Measurements from ENCODE around the gene C11orf16. TPM values are rescaled to one million over a fixed set of nuclear protein-coding genes. Genes with fewer than 3 reads are reported as not detected.
"Not testable (repeated sequence)": the region's sequence is repeated elsewhere in the genome, so short reads cannot be mapped to it uniquely, and the experiment has no call there.

C11orf16 gene
- total RNA-seq, 4 donors from 2014 or later: not detected

DNA sequence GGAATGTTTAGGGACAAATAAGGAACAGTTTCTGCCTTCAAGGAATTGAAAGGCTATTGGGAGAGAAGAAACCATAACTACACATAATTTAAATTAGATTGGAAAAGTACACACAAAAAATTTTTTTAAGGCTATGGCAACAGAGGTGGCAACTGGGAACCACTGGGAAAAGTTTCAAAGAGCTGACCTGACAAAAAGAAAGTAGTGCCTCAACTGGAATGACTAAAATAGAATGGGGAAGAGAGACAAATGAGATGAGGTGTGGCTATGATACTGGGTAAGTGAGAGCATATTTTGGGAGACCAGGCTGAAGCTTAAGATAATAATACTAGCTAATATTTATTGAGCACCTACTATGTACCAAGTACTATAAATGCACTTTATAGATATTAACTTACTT, 24.6 kb downstream of the C11orf16 start:
- H3K4me3 ChIP-seq: no peak overlapping the region
- no peaks in the 10 kb centered on the region for H3K36me3 ChIP-seq
- H3K4me1 ChIP-seq: peaks cover 0 to 47% (median 7%) of the 10 kb centered on the region in 4 donors
- peak overlapping the region in 1 of 4 donors; percentile 72 for H3K27ac ChIP-seq
- no peaks in the 10 kb centered on the region for H3K9me3 ChIP-seq
- no peaks in the 10 kb centered on the region for H3K27me3 ChIP-seq
- no peak for DNase-seq (ENCODE audit: low spot score in 2 of 2)
- TF ChIP-seq EP300 (IDR thresholded peaks at IDR 0.05) (no peak), POLR2A (IDR thresholded peaks at IDR 0.05) (no peak)
- TF ChIP-seq, protein P1, sequence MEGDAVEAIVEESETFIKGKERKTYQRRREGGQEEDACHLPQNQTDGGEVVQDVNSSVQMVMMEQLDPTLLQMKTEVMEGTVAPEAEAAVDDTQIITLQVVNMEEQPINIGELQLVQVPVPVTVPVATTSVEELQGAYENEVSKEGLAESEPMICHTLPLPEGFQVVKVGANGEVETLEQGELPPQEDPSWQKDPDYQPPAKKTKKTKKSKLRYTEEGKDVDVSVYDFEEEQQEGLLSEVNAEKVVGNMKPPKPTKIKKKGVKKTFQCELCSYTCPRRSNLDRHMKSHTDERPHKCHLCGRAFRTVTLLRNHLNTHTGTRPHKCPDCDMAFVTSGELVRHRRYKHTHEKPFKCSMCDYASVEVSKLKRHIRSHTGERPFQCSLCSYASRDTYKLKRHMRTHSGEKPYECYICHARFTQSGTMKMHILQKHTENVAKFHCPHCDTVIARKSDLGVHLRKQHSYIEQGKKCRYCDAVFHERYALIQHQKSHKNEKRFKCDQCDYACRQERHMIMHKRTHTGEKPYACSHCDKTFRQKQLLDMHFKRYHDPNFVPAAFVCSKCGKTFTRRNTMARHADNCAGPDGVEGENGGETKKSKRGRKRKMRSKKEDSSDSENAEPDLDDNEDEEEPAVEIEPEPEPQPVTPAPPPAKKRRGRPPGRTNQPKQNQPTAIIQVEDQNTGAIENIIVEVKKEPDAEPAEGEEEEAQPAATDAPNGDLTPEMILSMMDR (IDR thresholded peaks at IDR 0.05): no peak

DNA sequence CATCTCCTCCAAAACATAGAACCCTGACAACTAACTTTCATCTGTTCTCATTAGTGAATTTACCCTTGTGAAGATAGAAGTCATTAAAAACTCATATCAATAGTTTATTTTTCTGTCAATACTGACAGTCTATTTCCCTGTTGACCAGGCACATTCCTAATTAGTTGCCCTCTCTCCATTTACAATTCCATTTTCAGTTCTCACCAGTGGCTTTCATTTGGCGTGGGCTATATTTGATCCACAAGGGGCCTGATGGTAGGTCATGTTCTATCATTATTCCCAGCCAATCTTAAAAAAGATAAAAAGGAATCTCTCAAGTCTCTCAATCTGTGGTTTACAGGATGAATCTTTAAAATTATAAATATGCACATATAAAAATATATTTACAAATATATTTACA, 25.6 kb downstream of the C11orf16 start:
- H3K36me3 ChIP-seq: no peaks in the 10 kb centered on the region
- no peak for TF ChIP-seq POLR2A (IDR thresholded peaks at IDR 0.05)
- no peak for TF ChIP-seq EP300 (IDR thresholded peaks at IDR 0.05)
- TF ChIP-seq, protein P1 (IDR thresholded peaks at IDR 0.05): no peak
- no peaks in the 10 kb centered on the region for H3K27me3 ChIP-seq
- 53 to 59% methylated on average over 1 of the region's 1 CpG for WGBS, 2 donors
- peak overlapping the region in 1 of 4 donors; percentile 72 for H3K27ac ChIP-seq
- H3K4me1 ChIP-seq: peaks cover 0 to 39% (median 5%) of the 10 kb centered on the region in 4 donors
- DNase-seq (ENCODE audit: low spot score in 2 of 2): no peak
- no peak overlapping the region for H3K4me3 ChIP-seq
- no peaks in the 10 kb centered on the region for H3K9me3 ChIP-seq

DNA sequence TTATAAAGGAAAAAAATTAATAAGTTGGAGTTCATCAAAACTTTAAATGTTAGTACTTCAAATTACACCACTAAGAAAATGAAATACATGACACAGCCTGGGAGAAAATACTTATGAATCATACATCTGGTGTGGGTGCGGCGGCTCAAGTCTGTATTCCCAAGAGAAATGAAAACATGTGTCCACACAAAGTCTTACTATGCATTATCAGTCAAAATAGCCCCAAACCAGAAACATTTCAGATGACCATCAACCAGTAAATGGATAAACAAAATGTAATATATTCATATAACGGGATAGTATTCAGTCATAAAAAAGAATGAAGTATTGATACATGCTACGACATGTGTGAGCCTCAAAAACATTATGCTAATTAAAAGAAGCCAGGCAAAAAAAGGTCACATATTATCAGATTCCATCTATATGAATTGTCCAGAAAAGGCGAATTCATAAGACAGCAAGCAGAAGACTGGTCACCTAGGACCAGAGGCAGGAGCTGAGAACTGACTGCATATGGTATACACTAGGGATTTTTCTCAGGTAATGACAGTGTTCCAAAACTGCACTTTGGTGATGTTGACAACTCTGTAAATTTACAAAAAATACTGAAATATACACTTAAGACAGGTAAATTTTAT, 27.1 kb downstream of the C11orf16 start:
- DNase-seq (ENCODE audit: low spot score in 2 of 2): no peak
- peaks cover 0 to 34% (median 4%) of the 10 kb centered on the region in 4 donors for H3K4me1 ChIP-seq
- TF ChIP-seq, protein P1 (IDR thresholded peaks at IDR 0.05): no peak
- TF ChIP-seq POLR2A (IDR thresholded peaks at IDR 0.05) (no peak), EP300 (IDR thresholded peaks at IDR 0.05) (no peak)
- no peaks in the 10 kb centered on the region for H3K36me3 ChIP-seq
- H3K9me3 ChIP-seq: peaks cover 0 to 3% (median 0%) of the 10 kb centered on the region in 4 donors
- no peaks in the 10 kb centered on the region for H3K27me3 ChIP-seq
- WGBS, 2 donors: 32 to 56% methylated on average over 5 of the region's 5 CpGs
- H3K27ac ChIP-seq: peak overlapping the region in 1 of 4 donors; percentile 14
- H3K4me3 ChIP-seq: no peak overlapping the region

DNA sequence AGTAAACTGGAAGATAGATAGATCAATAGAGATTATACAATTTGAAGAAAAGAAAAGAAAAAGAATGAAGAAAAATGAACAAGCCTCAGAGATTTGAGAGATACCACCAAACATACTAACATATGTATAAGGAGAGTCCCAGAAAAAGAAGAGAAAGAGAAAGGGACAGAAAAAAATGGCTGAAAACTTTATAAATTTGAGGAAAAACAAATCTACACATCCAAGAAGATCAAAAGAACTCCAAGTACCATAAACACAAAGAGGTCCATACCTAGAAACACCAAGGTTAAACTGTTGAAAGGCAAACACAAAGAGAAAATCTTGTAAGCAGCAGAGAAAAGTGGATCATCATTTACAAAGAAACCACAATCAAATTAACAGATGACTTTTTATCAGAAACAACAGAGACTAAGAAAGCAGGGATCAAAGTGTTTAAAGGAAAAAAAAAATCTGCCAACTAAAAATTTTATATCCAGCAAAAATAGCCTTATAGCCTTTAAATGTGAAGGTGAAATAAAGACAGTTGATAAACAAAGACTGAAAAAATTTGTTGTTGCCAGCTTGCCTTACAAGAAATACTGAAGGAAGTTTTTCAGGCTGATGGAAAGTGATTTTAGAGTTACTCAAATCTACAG, 33.5 kb downstream of the C11orf16 start:
- no peaks in the 10 kb centered on the region for H3K36me3 ChIP-seq
- H3K4me1 ChIP-seq: no peaks in the 10 kb centered on the region
- no peak overlapping the region for H3K4me3 ChIP-seq
- H3K27ac ChIP-seq: no peak overlapping the region
- H3K9me3 ChIP-seq: peaks cover 0 to 32% (median 6%) of the 10 kb centered on the region in 4 donors
- DNase-seq (ENCODE audit: low spot score in 2 of 2): no peak
- TF ChIP-seq EP300 (IDR thresholded peaks at IDR 0.05): no peak
- TF ChIP-seq, protein P1 (IDR thresholded peaks at IDR 0.05): no peak
- no peak for TF ChIP-seq POLR2A (IDR thresholded peaks at IDR 0.05)
- no peaks in the 10 kb centered on the region for H3K27me3 ChIP-seq

DNA sequence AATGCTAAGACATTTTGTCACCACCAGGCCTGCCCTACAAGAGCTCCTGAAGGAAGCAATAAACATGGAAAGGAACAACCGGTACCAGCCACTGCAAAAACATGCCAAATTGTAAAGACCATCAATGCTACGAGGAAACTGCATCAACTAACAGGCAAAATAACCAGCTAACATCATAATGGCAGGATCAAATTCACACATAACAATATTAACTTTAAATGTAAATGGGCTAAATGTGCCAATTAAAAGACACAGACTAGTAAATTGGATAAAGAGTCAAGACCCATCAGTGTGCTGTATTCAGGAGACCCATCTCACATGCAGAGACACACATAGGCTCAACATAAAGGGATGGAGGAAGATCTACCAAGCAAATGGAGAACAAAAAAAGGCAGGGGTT, 41.6 kb downstream of the C11orf16 start:
- H3K36me3 ChIP-seq; H3K27ac ChIP-seq; H3K4me3 ChIP-seq; DNase-seq (ENCODE audit: low spot score in 2 of 2); H3K4me1 ChIP-seq; H3K27me3 ChIP-seq; H3K9me3 ChIP-seq: not testable (repeated sequence)
- WGBS, 2 donors: 92 to 94% methylated on average over 2 of the region's 2 CpGs

All from tibial nerve (tissue), 4 donors.